Activated CD4-positive, alpha-beta T cell treated with anti-CD3 and anti-CD28 coated beads, Interleukin-2, amount 10 ng/mL, durations not matched to agents 7 days and 5 days (primary cell): ENCODE measurements around the gene PFN4. TPM values are rescaled to one million over a fixed set of nuclear protein-coding genes. Genes with fewer than 3 reads are reported as not detected.
A peak's percentile ranks its signal among the peaks of the same experiment; 100 is the strongest.
"Not testable (repeated sequence)": the region's sequence is repeated elsewhere in the genome, so short reads cannot be mapped to it uniquely, and the experiment has no call there.

Experiments
- CTCF ChIA-PET: fragments of 350-600 bp; sonication (Branson Sonifier 250); formaldehyde crosslinking; loops from one replicate; lab custom pipeline; 2021; ENCODE audit warnings: antibody characterized with exemption; lab: Charles Lee
- POLR2A ChIA-PET: fragments of 350-600 bp; sonication (Branson Sonifier 250); formaldehyde crosslinking; loops from one replicate; lab custom pipeline; 2021; ENCODE audit warnings: antibody characterized with exemption; lab: Charles Lee
- DNase-seq: peaks from one replicate; pipeline ENCODE4 v3.0.0-alpha.2; 2020
- H3K27ac Mint-ChIP-seq: one replicate; pipeline ENCODE4 v1.8.0; 2021; ENCODE audit warnings: mild to moderate bottlenecking, moderate library complexity, mixed read lengths
- H3K27me3 Mint-ChIP-seq: one replicate; pipeline ENCODE4 v1.8.0; 2021; ENCODE audit warnings: mixed read lengths
- H3K36me3 Mint-ChIP-seq: one replicate; pipeline ENCODE4 v1.8.0; 2021; ENCODE audit warnings: low read depth, mixed read lengths
- H3K4me1 Mint-ChIP-seq: one replicate; pipeline ENCODE4 v1.8.0; 2021; ENCODE audit warnings: mixed read lengths
- H3K4me3 Mint-ChIP-seq: one replicate; pipeline ENCODE4 v1.8.0; 2021; ENCODE audit warnings: mild to moderate bottlenecking, moderate library complexity, mixed read lengths
- H3K9me3 Mint-ChIP-seq: one replicate; pipeline ENCODE4 v1.8.0; 2021; ENCODE audit warnings: mixed read lengths
- total RNA-seq, 2 experiments: library from RNA; stranded (reverse); gene quantifications; one replicate each; pipeline ENCODE4 v1.2.3, GENCODE V29; 2021

PFN4 gene
- not detected for total RNA-seq

DNA sequence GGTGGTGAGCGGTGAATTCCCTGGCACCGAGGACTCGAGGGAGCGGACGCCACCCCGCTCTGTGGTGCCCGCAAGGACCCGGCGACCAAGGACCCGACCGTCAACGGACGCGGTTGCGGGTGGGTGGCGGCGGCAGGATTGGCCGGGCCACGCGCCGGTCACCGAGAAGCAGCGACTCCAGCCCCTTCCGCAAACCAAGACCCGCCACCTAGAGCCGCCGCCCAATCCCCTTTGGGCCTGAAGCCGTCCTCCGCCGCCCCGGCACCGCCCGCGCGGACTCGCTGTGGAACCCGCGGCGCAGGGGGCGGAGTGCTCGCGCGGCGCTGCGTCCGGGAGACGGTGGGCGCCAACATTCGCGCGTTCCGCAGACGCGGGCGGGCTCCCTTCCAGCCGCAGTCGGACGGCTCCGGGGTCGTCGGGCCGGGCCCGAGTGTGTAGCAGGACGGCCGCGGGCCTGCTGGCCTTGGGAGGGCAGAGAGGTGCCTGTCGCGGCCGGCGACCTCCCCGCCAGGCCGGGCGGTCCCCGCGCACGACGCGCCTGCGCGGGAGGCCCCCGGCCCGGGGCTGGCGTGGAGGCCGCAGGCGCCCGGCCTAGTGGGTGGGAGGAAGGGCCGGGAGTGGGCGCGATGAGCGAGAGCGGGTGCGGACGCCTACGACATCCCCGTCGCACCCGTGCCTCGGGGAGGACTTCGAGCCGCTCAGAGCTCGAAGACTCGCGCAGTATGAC lies at the start of gene PFN4, which contains the start of gene FAM228B:
TSS of gene PFN4 (minus strand) at position 140 of the 727 bp plus-strand sequence. CDS start 799 bp downstream, outside the sequence.
TSS of gene FAM228B (plus strand) at position 275 of the 727 bp plus-strand sequence. CDS start 893 bp downstream, outside the sequence.
- ChIA-PET POLR2A (no interaction called here), CTCF (interaction anchor here (0.6 to 2.5 kb wide), 5 partner anchors 8 to 249 kb away, joined by 3 to 6 read pairs (median 4); partner anchors contain the start of gene TP53I3)
- Mint-ChIP-seq H3K27ac (peak within 1 kb of the TSS; percentile 89), H3K36me3 (peaks cover 5% of the 10 kb centered on the region), H3K4me1 (peaks cover 17% of the 10 kb centered on the region), H3K4me3 (peak within 1 kb of the TSS; percentile 79), H3K9me3 (no peaks in the 10 kb centered on the region), H3K27me3 (peaks cover 3% of the 10 kb centered on the region)
- peak; percentile 68 for DNase-seq

DNA sequence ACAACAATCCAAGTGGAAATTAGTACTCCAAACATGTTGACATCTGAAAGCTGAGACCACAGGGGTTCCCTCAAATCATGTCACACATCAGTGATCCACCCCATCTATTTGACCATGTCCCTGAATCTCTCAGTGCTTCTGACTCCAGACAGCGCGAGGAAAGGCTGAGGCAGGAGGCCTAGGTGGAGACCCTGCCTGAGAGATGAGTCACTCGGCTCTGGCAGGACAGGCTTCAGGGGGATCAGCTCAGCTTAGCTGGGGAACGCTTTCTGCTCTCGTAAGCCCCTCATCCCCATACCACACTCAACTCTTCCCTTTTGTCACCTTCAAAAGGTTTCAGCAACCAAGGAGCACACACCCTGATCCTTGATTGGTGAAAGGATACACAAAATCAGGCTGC lies 45.9 kb upstream of the PFN4 start:
- Mint-ChIP-seq H3K36me3 (peaks cover 2% of the 10 kb centered on the region), H3K4me3 (no peak overlapping the region), H3K27ac (no peak overlapping the region), H3K4me1 (peaks cover 3% of the 10 kb centered on the region), H3K27me3 (peaks cover 11% of the 10 kb centered on the region), H3K9me3 (peaks cover 2% of the 10 kb centered on the region)
- ChIA-PET POLR2A (no interaction called here), CTCF (interaction anchor here (1.5 kb wide), 1 partner anchor 15 kb away, joined by 3 read pairs; no protein-coding TSS in a partner anchor)
- DNase-seq = no peak

DNA sequence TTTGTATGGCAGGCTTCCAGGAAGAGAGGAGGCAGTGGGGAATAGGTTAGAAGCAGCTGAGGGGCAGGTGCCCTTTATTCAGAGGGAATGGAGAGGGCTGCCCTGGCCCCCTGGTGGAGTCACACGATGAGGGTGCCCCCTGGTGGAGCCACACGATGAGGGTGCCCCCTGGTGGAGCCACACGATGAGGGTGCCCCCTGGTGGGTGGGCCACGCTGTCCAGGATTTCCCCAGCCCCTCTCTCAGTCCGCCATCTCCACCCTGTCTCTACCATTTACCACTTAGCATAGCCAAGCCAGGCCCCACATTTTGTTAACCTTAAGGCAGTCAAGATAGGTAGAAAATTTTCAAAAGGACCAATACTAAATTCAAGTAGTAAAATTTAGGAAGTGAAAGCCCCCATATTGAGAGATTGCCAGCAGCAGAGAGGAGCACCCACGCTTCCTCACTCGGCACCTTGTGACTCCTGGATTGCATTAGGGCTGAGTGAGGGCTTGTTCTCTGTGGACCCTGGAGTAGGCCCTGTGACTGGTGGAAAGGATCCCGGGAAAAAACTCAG lies 41.4 kb upstream of the PFN4 start:
- Mint-ChIP-seq H3K36me3 (no peaks in the 10 kb centered on the region), H3K27ac (no peak overlapping the region), H3K27me3 (peaks cover 4% of the 10 kb centered on the region), H3K4me3 (no peak overlapping the region), H3K9me3 (no peaks in the 10 kb centered on the region), H3K4me1 (no peaks in the 10 kb centered on the region)
- ChIA-PET POLR2A (no interaction called here), CTCF (no interaction called here)
- DNase-seq = peak; percentile 61

- POLR2A ChIA-PET = no interaction called here
- DNase-seq = no peak
- no peaks in the 10 kb centered on the region for H3K4me1 Mint-ChIP-seq
- no peak overlapping the region for H3K27ac Mint-ChIP-seq
- CTCF ChIA-PET = no interaction called here
- no peak overlapping the region for H3K4me3 Mint-ChIP-seq
- H3K27me3 Mint-ChIP-seq = peaks cover 4% of the 10 kb centered on the region
- H3K36me3 Mint-ChIP-seq = no peaks in the 10 kb centered on the region
- H3K9me3 Mint-ChIP-seq = no peaks in the 10 kb centered on the region
Measured at GRCh38 chr2:24163601-24164000, 40.5 kb upstream of the PFN4 start.

- ChIA-PET POLR2A (no interaction called here), CTCF (no interaction called here)
- H3K36me3 Mint-ChIP-seq = no peaks in the 10 kb centered on the region
- H3K4me3 Mint-ChIP-seq = no peak overlapping the region
- H3K9me3 Mint-ChIP-seq = no peaks in the 10 kb centered on the region
- peaks cover 4% of the 10 kb centered on the region for H3K27me3 Mint-ChIP-seq
- DNase-seq = no peak
- H3K4me1 Mint-ChIP-seq = no peaks in the 10 kb centered on the region
- H3K27ac Mint-ChIP-seq = no peak overlapping the region
Measured at GRCh38 chr2:24163186-24163585, 40.1 kb upstream of the PFN4 start.

GRCh38 chr2:24162494-24162893 lies 39.4 kb upstream of the PFN4 start:
- no peaks in the 10 kb centered on the region for H3K36me3 Mint-ChIP-seq
- POLR2A ChIA-PET = no interaction called here
- H3K27ac Mint-ChIP-seq = no peak overlapping the region
- peaks cover 4% of the 10 kb centered on the region for H3K27me3 Mint-ChIP-seq
- H3K4me1 Mint-ChIP-seq = no peaks in the 10 kb centered on the region
- no peaks in the 10 kb centered on the region for H3K9me3 Mint-ChIP-seq
- no peak for DNase-seq
- CTCF ChIA-PET = no interaction called here
- H3K4me3 Mint-ChIP-seq = no peak overlapping the region

- CTCF ChIA-PET = interaction anchor here (1.2 kb wide), 1 partner anchor 33 kb away, joined by 3 read pairs; no protein-coding TSS in a partner anchor
- H3K36me3 Mint-ChIP-seq = no peaks in the 10 kb centered on the region
- H3K9me3 Mint-ChIP-seq = no peaks in the 10 kb centered on the region
- DNase-seq = no peak
- POLR2A ChIA-PET = no interaction called here
- peaks cover 2% of the 10 kb centered on the region for H3K27me3 Mint-ChIP-seq
- no peaks in the 10 kb centered on the region for H3K4me1 Mint-ChIP-seq
- no peak overlapping the region for H3K27ac Mint-ChIP-seq
- H3K4me3 Mint-ChIP-seq = no peak overlapping the region
Measured at GRCh38 chr2:24160761-24161160, 37.6 kb upstream of the PFN4 start.

GRCh38 chr2:24159708-24160107 lies 36.6 kb upstream of the PFN4 start:
- ChIA-PET POLR2A (no interaction called here), CTCF (no interaction called here)
- no peak for DNase-seq
- no peaks in the 10 kb centered on the region for H3K4me1 Mint-ChIP-seq
- no peaks in the 10 kb centered on the region for H3K9me3 Mint-ChIP-seq
- no peaks in the 10 kb centered on the region for H3K36me3 Mint-ChIP-seq
- peaks cover 2% of the 10 kb centered on the region for H3K27me3 Mint-ChIP-seq
- H3K27ac Mint-ChIP-seq = no peak overlapping the region
- no peak overlapping the region for H3K4me3 Mint-ChIP-seq

- H3K27ac Mint-ChIP-seq = no peak overlapping the region
- no peaks in the 10 kb centered on the region for H3K4me1 Mint-ChIP-seq
- peaks cover 2% of the 10 kb centered on the region for H3K27me3 Mint-ChIP-seq
- H3K4me3 Mint-ChIP-seq = no peak overlapping the region
- DNase-seq = no peak
- H3K9me3 Mint-ChIP-seq = no peaks in the 10 kb centered on the region
- CTCF ChIA-PET = interaction anchor here (1.0 kb wide), 1 partner anchor 333 kb away, joined by 3 read pairs; no protein-coding TSS in a partner anchor
- H3K36me3 Mint-ChIP-seq = no peaks in the 10 kb centered on the region
- POLR2A ChIA-PET = no interaction called here
Measured at GRCh38 chr2:24158131-24158530, 35.0 kb upstream of the PFN4 start.

DNA sequence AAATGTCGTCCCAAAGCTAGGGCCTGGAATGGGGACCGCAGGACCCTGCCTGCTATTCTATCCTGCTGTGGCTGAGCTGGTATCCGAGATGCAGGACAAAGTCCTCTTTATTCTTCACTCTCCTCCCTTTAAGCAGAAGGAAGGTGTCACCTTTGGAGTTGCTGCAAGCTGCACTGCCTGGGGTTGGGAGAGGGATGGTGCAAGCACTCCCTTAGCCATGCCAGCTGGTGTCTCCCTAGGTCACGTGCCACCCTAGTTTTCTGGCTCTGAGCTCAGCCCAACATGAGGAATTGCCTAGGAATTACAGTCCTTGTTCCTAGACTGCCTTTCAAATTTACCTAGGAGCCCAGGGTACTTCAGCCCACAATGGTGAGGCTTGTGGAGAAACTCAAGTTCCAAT lies 30.3 kb upstream of the PFN4 start:
- no peaks in the 10 kb centered on the region for H3K27me3 Mint-ChIP-seq
- no peak for DNase-seq
- peaks cover 2% of the 10 kb centered on the region for H3K36me3 Mint-ChIP-seq
- no peak overlapping the region for H3K27ac Mint-ChIP-seq
- CTCF ChIA-PET = interaction anchor here (0.7 kb wide), 1 partner anchor 24 kb away, joined by 4 read pairs; no protein-coding TSS in a partner anchor
- peaks cover 3% of the 10 kb centered on the region for H3K9me3 Mint-ChIP-seq
- no peaks in the 10 kb centered on the region for H3K4me1 Mint-ChIP-seq
- no peak overlapping the region for H3K4me3 Mint-ChIP-seq
- POLR2A ChIA-PET = no interaction called here

- POLR2A ChIA-PET = no interaction called here
- Mint-ChIP-seq H3K27ac (no peak overlapping the region), H3K9me3 (peaks cover 9% of the 10 kb centered on the region), H3K4me3 (no peak overlapping the region), H3K36me3 (peaks cover 7% of the 10 kb centered on the region), H3K4me1 (no peaks in the 10 kb centered on the region), H3K27me3 (no peaks in the 10 kb centered on the region)
- CTCF ChIA-PET = interaction anchor here (0.7 kb wide), 1 partner anchor 24 kb away, joined by 4 read pairs; no protein-coding TSS in a partner anchor
- DNase-seq = no peak
Measured at GRCh38 chr2:24152413-24153197, 29.5 kb upstream of the PFN4 start.

DNA sequence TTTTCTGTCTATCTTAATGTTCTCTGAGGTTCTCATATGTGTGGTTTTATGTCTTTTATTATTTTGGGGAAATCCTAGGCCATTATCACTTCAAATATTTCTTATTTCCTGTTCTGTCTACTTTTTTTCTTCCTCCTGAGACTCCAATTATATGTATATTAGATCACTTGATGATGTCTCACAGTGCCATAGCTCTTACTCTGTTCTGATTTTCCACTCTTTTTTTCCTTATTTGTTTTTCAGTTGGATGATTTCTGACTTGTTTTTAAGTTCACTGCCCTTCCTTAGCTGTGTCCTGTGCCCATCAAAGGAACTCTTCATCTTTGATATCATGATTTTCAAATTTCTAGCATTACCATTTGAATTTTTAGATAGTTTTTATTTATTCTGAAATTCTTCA lies 24.2 kb upstream of the PFN4 start:
- Mint-ChIP-seq H3K4me1 (no peaks in the 10 kb centered on the region), H3K27me3 (no peaks in the 10 kb centered on the region), H3K9me3 (peaks cover 24% of the 10 kb centered on the region), H3K4me3 (no peak overlapping the region), H3K27ac (no peak overlapping the region), H3K36me3 (peaks cover 15% of the 10 kb centered on the region)
- DNase-seq = no peak
- ChIA-PET CTCF (no interaction called here), POLR2A (no interaction called here)

DNA sequence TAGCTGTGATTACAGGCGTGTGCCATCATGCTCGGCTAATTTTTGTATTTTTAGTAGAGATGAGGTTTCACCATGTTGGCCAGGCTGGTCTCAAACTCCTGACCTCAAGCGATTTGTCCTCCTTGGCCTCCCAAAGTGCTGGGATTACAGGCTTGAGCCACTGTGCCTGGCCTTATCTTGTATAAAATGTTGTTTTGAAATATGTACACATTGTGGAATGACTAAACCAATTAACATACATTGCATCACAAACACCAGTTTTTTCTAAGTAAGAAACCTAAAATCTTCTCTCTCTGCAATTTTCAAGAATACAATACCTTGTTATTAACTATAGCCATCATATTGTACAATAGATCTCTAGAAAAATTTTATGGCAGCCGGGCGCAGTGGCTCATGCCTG lies 17.2 kb upstream of the PFN4 start:
- H3K27me3 Mint-ChIP-seq, H3K4me3 Mint-ChIP-seq, DNase-seq, POLR2A ChIA-PET, H3K4me1 Mint-ChIP-seq, CTCF ChIA-PET, H3K27ac Mint-ChIP-seq, H3K36me3 Mint-ChIP-seq, H3K9me3 Mint-ChIP-seq: not testable (repeated sequence)
